ENCODE results near the gene PIEZO1. TPM values are rescaled to one million over a fixed set of nuclear protein-coding genes. Genes with fewer than 3 reads are reported as not detected.

The PIEZO1 gene
- total and polyA plus RNA-seq, 10 of the 15 experiments (the other 5 are each of a cell fraction or from before 2014, with no cell fraction given): 1.3 to 169 (median 33.4) TPM

DNA sequence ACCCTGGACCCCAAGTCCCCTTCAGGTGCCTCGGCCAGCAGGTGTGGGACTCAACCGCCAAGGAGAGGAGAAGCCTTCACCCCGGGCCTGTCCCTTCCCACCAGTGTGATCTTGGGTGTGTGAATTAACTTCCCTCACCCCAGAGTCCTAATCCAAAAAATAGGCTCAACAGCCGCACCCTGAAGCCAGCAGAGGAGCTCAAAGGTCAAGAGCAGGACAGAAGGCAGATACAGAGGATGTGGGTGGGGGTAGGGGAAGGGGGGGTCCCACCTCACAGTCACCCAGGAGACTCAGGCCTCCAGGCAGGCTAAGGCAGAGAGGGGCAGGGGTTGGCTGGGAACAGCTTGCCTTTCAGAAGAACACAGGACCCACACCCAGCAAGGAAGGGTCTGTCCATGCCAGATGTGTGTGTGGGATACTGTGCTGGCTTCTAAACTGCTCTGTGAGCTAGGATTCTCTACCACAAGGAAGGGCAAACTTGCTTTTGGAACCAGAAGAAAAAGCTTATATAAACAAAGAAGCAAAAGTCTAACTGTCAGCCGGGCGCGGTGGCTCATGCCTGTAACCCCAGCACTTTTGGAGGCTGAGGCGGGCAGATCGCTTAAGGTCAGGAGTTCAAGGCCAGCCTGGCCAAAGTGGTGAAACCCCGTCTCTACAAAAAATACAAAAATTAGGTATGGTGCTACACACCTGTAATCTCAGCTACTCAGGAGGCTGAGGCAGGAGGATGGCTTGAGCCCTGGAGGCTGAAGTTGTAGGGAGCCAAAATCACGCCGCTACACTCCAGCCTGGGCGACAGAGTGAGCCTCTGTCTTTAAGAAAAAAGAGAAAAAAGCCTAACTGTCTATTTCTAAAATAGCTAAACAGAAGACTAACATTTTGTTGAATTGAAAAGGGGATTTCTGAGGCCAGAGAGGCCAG, 4.6 kb downstream of the PIEZO1 start:
- Histone ChIP-seq H4K20me1 (ENCODE audit: control insufficient read depth, insufficient read depth) (no peaks in the 10 kb centered on the region; the same call in 1 of the 2 replicates), H3K4me2 (ENCODE audit: control insufficient read depth, insufficient read depth) (peak overlapping the region; percentile 99), H3K9me3 (replicated peaks; ENCODE audit: control insufficient read depth, insufficient read depth, low read length) (no peaks in the 10 kb centered on the region), H3K27me3 (replicated peaks in 1 of 2; ENCODE audit: control insufficient read depth in 2 of 2, insufficient read depth in 2 of 2, low read length in 1 of 2) (no peaks in the 10 kb centered on the region), H3K4me3 (peak overlapping the region; percentile 80), H3K4me1 (ENCODE audit: control insufficient read depth, insufficient read depth, low read length) (peaks cover 28% of the 10 kb centered on the region), H3K36me3 (ENCODE audit: control insufficient read depth in 2 of 2, insufficient read depth in 2 of 2, low read length in 1 of 2) (peaks cover 0 to 3% of the 10 kb centered on the region in 2 experiments; a peak in 2 of 4 replicates), H2AFZ (ENCODE audit: control insufficient read depth, low read depth, low read length) (peak overlapping the region; percentile 34), H3K27ac (ENCODE audit: control insufficient read depth, insufficient read depth) (peak overlapping the region; percentile 75), H3K79me2 (ENCODE audit: control insufficient read depth, insufficient read depth, low read length) (peaks cover 88% of the 10 kb centered on the region), H3K9ac (ENCODE audit: control insufficient read depth, insufficient read depth, low read length) (peak overlapping the region; percentile 90)
- SMC1A ChIA-PET (ENCODE audit: uncharacterized antibody, unreplicated experiment): interaction anchor here (0.6 to 1.9 kb wide), 10 partner anchors 9 to 436 kb away, joined by 3 to 10 read pairs (median 4); no protein-coding TSS in a partner anchor
- no peak for ATAC-seq
- RAD21 ChIA-PET (ENCODE audit: unreplicated experiment): interaction anchor here (0.8 to 6.7 kb wide), 4 partner anchors 20 to 43 kb away, joined by 4 to 50 read pairs (median 12); partner anchors contain the start of gene APRT
- in situ Hi-C loops (cut with MboI) (loop anchor here (10.0 kb wide), 1 partner anchor 326 kb away; the partner anchor contains the start of gene ZFPM1), intact Hi-C loops (cut with micrococcal nuclease; ENCODE audit: unreplicated experiment) (no loop called here)
- no peak for FAIRE-seq
- WGBS (ENCODE audit: insufficient coverage, insufficient replicate concordance, low lambda C conversion rate, missing lambda C conversion rate): 30% methylated on average over 13 of the region's 13 CpGs
- CTCF ChIA-PET: interaction anchor here (0.8 to 4.6 kb wide), 13 partner anchors 9 to 118 kb away, joined by 3 to 51 read pairs (median 6); partner anchors contain the start of gene MVD
- POLR2A ChIA-PET: interaction anchor here (0.6 to 4.0 kb wide), 11 partner anchors 13 to 144 kb away, joined by 3 to 30 read pairs (median 4); partner anchors contain the start of genes APRT, GALNS and TRAPPC2L
- BruUV-seq (replicated peaks): no TSS peak
- no peak for DNase-seq (ENCODE audit: low read depth, low spot score)
- TF ChIP-seq NFIC (IDR thresholded peaks at IDR 0.05; ENCODE audit: low read depth, low read length) (no peak), MYC (IDR thresholded peaks at IDR 0.05; ENCODE audit: insufficient read depth, insufficient read length, insufficient replicate concordance, low read length, severe bottlenecking) (no peak), CHD2 (IDR thresholded peaks at IDR 0.05; ENCODE audit: borderline replicate concordance, low read depth, low read length) (no peak), ZBTB11 (CRISPR knock-in tag; IDR thresholded peaks at IDR 0.05) (no peak), BMI1 (IDR thresholded peaks at IDR 0.05; ENCODE audit: borderline replicate concordance) (no peak), SUPT20H (IDR thresholded peaks at IDR 0.05; ENCODE audit: borderline replicate concordance, control insufficient read depth, low read depth, low read length) (no peak), LARP7 (IDR thresholded peaks at IDR 0.05) (no peak), CEBPZ (IDR thresholded peaks at IDR 0.05; ENCODE audit: low read depth, low read length) (no peak), MEF2A (IDR thresholded peaks at IDR 0.05; ENCODE audit: insufficient read depth, low read depth, low read length) (no peak)
- TF ChIP-seq, protein P1, sequence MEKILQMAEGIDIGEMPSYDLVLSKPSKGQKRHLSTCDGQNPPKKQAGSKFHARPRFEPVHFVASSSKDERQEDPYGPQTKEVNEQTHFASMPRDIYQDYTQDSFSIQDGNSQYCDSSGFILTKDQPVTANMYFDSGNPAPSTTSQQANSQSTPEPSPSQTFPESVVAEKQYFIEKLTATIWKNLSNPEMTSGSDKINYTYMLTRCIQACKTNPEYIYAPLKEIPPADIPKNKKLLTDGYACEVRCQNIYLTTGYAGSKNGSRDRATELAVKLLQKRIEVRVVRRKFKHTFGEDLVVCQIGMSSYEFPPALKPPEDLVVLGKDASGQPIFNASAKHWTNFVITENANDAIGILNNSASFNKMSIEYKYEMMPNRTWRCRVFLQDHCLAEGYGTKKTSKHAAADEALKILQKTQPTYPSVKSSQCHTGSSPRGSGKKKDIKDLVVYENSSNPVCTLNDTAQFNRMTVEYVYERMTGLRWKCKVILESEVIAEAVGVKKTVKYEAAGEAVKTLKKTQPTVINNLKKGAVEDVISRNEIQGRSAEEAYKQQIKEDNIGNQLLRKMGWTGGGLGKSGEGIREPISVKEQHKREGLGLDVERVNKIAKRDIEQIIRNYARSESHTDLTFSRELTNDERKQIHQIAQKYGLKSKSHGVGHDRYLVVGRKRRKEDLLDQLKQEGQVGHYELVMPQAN (conservative IDR thresholded peaks at IDR 0.05): 0 out of 2 replicates have a peak, but pooled peaks have one; percentile 20

Data from GM12878 (cell line).